PC-3 (cell line): ENCODE results near the gene MGAT4A. TPM values are rescaled to one million over a fixed set of nuclear protein-coding genes. Genes with fewer than 3 reads are reported as not detected.
A peak's percentile ranks its signal among the peaks of the same experiment; 100 is the strongest.

ENCODE experiments used
- ATAC-seq: fragments of 200-7000 bp; cut with Tn5 transposase; 2 replicates; pipeline ENCODE4 v1.9.1; 2020; ENCODE audit warnings: mild to moderate bottlenecking, moderate library complexity
- BruUV-seq: library from RNA; stranded (reverse); fragments of 400-500 nt; replicated peaks from 2 replicates; lab custom pipeline; 2021; lab: Mats Ljungman, UMichigan
- CTCF ChIA-PET: fragments of 300-600 bp; sonication (Branson Sonifier 250); formaldehyde crosslinking; loops from one replicate; lab custom pipeline; 2022; ENCODE audit warnings: antibody characterized with exemption; lab: Charles Lee
- POLR2A ChIA-PET: fragments of 300-600 bp; sonication (Branson Sonifier 250); formaldehyde crosslinking; loops from one replicate; lab custom pipeline; 2022; ENCODE audit warnings: antibody characterized with exemption; ENCODE audit not compliant: unreplicated experiment; lab: Charles Lee
- DNase-seq: peaks from one replicate; pipeline ENCODE4 v3.0.0-alpha.2; 2015
- H2AFZ ChIP-seq: fragments of 300-600 bp; sonication (generic); 2 replicates; pipeline ENCODE4 v1.6.0; 2016; ENCODE audit warnings: antibody characterized with exemption, low read length
- H3F3A ChIP-seq: fragments of 300-600 bp; sonication (generic); one replicate; pipeline ENCODE4 v1.6.0; 2017; ENCODE audit warnings: antibody characterized with exemption, low read length, control low read depth, mild to moderate bottlenecking; ENCODE audit not compliant: unreplicated experiment
- H3K27ac ChIP-seq: fragments of 300-600 bp; sonication (generic); 2 replicates; pipeline ENCODE4 v1.5.1; 2016; ENCODE audit warnings: mild to moderate bottlenecking, low read length
- H3K27me3 ChIP-seq: fragments of 300-600 bp; sonication (generic); 2 replicates; pipeline ENCODE4 v1.6.1; 2016; ENCODE audit warnings: low read length, mixed read lengths
- H3K36me3 ChIP-seq: fragments of 300-600 bp; sonication (generic); 2 replicates; pipeline ENCODE4 v1.6.1; 2016; ENCODE audit warnings: low read depth, mixed run types, low read length, mixed read lengths
- H3K4me1 ChIP-seq: fragments of 300-600 bp; sonication (generic); 2 replicates; pipeline ENCODE4 v1.5.1; 2016; ENCODE audit warnings: low read length; ENCODE audit not compliant: insufficient read depth
- H3K4me2 ChIP-seq: fragments of 300-600 bp; sonication (generic); 2 replicates; pipeline ENCODE4 v1.6.0; 2016; ENCODE audit warnings: low read length
- H3K4me3 ChIP-seq: fragments of 300-600 bp; sonication (generic); 2 replicates; pipeline ENCODE4 v1.5.1; 2016; ENCODE audit warnings: mild to moderate bottlenecking, low read length, mixed read lengths
- H3K79me2 ChIP-seq: fragments of 300-600 bp; sonication (generic); 2 replicates; pipeline ENCODE4 v1.6.1; 2017; ENCODE audit warnings: low read length, mixed read lengths
- H3K9ac ChIP-seq: fragments of 300-600 bp; sonication (generic); 2 replicates; pipeline ENCODE4 v1.6.0; 2016; ENCODE audit warnings: mild to moderate bottlenecking, low read length
- H3K9me2 ChIP-seq: fragments of 300-600 bp; sonication (generic); replicated peaks from 2 replicates; pipeline ENCODE4 v1.6.1; 2016; ENCODE audit warnings: mixed run types, low read length, mixed read lengths
- H3K9me3 ChIP-seq: fragments of 300-600 bp; sonication (generic); 2 replicates; pipeline ENCODE4 v1.6.1; 2016; ENCODE audit warnings: low read length, mixed read lengths
- H4K20me1 ChIP-seq: fragments of 300-600 bp; sonication (generic); 2 replicates; pipeline ENCODE4 v1.6.1; 2016; ENCODE audit warnings: low read length, mixed read lengths
- CTCF ChIP-seq: fragments of 300-600 bp; sonication (generic); conservative IDR thresholded peaks from 2 replicates; pipeline ENCODE4 v1.5.1; 2017; ENCODE audit warnings: antibody characterized with exemption, low read depth, mild to moderate bottlenecking, low read length
- EZH2 ChIP-seq: fragments of 300-600 bp; sonication (generic); IDR thresholded peaks from one replicate; pipeline ENCODE4 v1.6.1; 2017; ENCODE audit warnings: antibody characterized with exemption, mild to moderate bottlenecking, low read length; ENCODE audit not compliant: unreplicated experiment
- EZH2phosphoT487 ChIP-seq: fragments of 300-600 bp; sonication (generic); IDR thresholded peaks from 2 replicates; pipeline ENCODE4 v1.6.1; 2018; ENCODE audit warnings: mild to moderate bottlenecking, antibody characterized with exemption, low read length, borderline replicate concordance
- intact Hi-C: fragments of 100-400 bp; cut with micrococcal nuclease; formaldehyde crosslinking; loops from 2 replicates; pipeline ENCODE4 v1.9.0; 2023
- total RNA-seq: library from RNA; depleted of rRNA; stranded (reverse); fragments of >200 nt; gene quantifications from 2 replicates; pipeline ENCODE4 v1.2.3, GENCODE V29; 2014

Gene MGAT4A
- total RNA-seq, 1 experiment from 2014 or later, result 6.1 TPM

GRCh38 chr2:98738304-98738703 lies 7.4 kb upstream of the MGAT4A start:
- Histone ChIP-seq H3K9ac (no peak overlapping the region), H3K4me1 (peaks cover 34% of the 10 kb centered on the region), H2AFZ (no peak overlapping the region), H3K4me2 (no peak overlapping the region), H3K4me3 (no peak overlapping the region), H3K9me2 (no peaks in the 10 kb centered on the region), H3K27me3 (no peaks in the 10 kb centered on the region), H3K36me3 (no peaks in the 10 kb centered on the region), H3K79me2 (no peaks in the 10 kb centered on the region), H4K20me1 (no peaks in the 10 kb centered on the region), H3K9me3 (no peaks in the 10 kb centered on the region), H3F3A (no peaks in the 10 kb centered on the region), H3K27ac (no peak overlapping the region)
- no TSS peak for BruUV-seq
- intact Hi-C loops, result no loop called here
- DNase-seq, result no peak
- ChIA-PET CTCF (no interaction called here), POLR2A (no interaction called here)
- no peak for TF ChIP-seq EZH2
- TF ChIP-seq EZH2phosphoT487, result no peak
- TF ChIP-seq CTCF, result no peak
- ATAC-seq, result no peak

- no TSS peak for BruUV-seq
- POLR2A ChIA-PET, result no interaction called here
- no peak overlapping the region for H3K9ac ChIP-seq
- no peak overlapping the region for H2AFZ ChIP-seq
- H3K4me3 ChIP-seq, result no peak overlapping the region
- no peak overlapping the region for H3K4me2 ChIP-seq
- no peaks in the 10 kb centered on the region for H4K20me1 ChIP-seq
- H3K79me2 ChIP-seq, result no peaks in the 10 kb centered on the region
- CTCF ChIA-PET, result no interaction called here
- ATAC-seq (no peak), DNase-seq (no peak)
- intact Hi-C loops, result no loop called here
- H3K9me2 ChIP-seq, result no peaks in the 10 kb centered on the region
- H3K4me1 ChIP-seq, result peaks cover 32% of the 10 kb centered on the region
- no peaks in the 10 kb centered on the region for H3K27me3 ChIP-seq
- no peak overlapping the region for H3K27ac ChIP-seq
- TF ChIP-seq CTCF (no peak), EZH2phosphoT487 (no peak), EZH2 (no peak)
- no peaks in the 10 kb centered on the region for H3K9me3 ChIP-seq
- H3K36me3 ChIP-seq, result no peaks in the 10 kb centered on the region
- no peaks in the 10 kb centered on the region for H3F3A ChIP-seq
Measured at GRCh38 chr2:98737848-98738247, 6.9 kb upstream of the MGAT4A start.

- Histone ChIP-seq H4K20me1 (no peaks in the 10 kb centered on the region), H3K4me3 (no peak overlapping the region), H3K9me3 (no peaks in the 10 kb centered on the region), H3K27ac (peak overlapping the region; percentile 13; the same call in 1 of the 2 replicates), H3K36me3 (no peaks in the 10 kb centered on the region), H3K27me3 (no peaks in the 10 kb centered on the region), H3K4me1 (peaks cover 29% of the 10 kb centered on the region), H3K4me2 (peak overlapping the region; percentile 59), H3K79me2 (no peaks in the 10 kb centered on the region), H2AFZ (no peak overlapping the region), H3F3A (no peaks in the 10 kb centered on the region), H3K9me2 (no peaks in the 10 kb centered on the region), H3K9ac (no peak overlapping the region)
- ATAC-seq, result peak; percentile 87
- peak; percentile 86 for DNase-seq
- ChIA-PET POLR2A (no interaction called here), CTCF (no interaction called here)
- no peak for TF ChIP-seq EZH2
- TF ChIP-seq EZH2phosphoT487, result no peak
- no peak for TF ChIP-seq CTCF
- no TSS peak for BruUV-seq
- intact Hi-C loops, result loop anchor here (1.0 kb wide), 1 partner anchor 22 kb away; no protein-coding TSS in a partner anchor
Measured at GRCh38 chr2:98736464-98736889, 5.5 kb upstream of the MGAT4A start.
